Liver (tissue), 9 donors: ENCODE measurements around the gene TRIP12. TPM values are rescaled to one million over a fixed set of nuclear protein-coding genes. Genes with fewer than 3 reads are reported as not detected.

Source experiments
- DNase-seq: peaks from one replicate; pipeline ENCODE4 v3.0.0-alpha.2; 2017; ENCODE audit warnings: low spot score
- H3K27ac ChIP-seq, 2 donors: one replicate each; pipeline ENCODE4 v1.7.0; 2013; ENCODE audit warnings: inconsistent platforms in 2 of 2, low read length in 2 of 2, control low read depth in 1 of 2, low read depth in 1 of 2, mild to moderate bottlenecking in 1 of 2
- H3K27me3 ChIP-seq, 4 donors: one replicate each; pipeline versions ENCODE4 v1.6.1 to v1.7.0; 2013; ENCODE audit warnings: low read length in 3 of 4, inconsistent platforms in 1 of 4, mild to moderate bottlenecking in 1 of 4, moderate library complexity in 1 of 4; ENCODE audit not compliant: control insufficient read depth in 4 of 4, insufficient read depth in 4 of 4
- H3K36me3 ChIP-seq, 4 donors: one replicate each; pipeline versions ENCODE4 v1.6.1 to v1.7.0; 2013; ENCODE audit warnings: low read length in 3 of 4, mild to moderate bottlenecking in 3 of 4, low read depth in 1 of 4, moderate library complexity in 1 of 4; ENCODE audit not compliant: control insufficient read depth in 4 of 4, insufficient read depth in 3 of 4
- H3K4me1 ChIP-seq, 4 donors: one replicate each; pipeline versions ENCODE4 v1.6.1 to v1.7.0; 2013; ENCODE audit warnings: low read length in 3 of 4, mild to moderate bottlenecking in 3 of 4, moderate library complexity in 1 of 4; ENCODE audit not compliant: control insufficient read depth in 4 of 4, insufficient read depth in 4 of 4
- H3K4me3 ChIP-seq, 3 donors: one replicate each; pipeline versions ENCODE4 v1.6.1 to v1.7.0; 2013; ENCODE audit warnings: low read length in 3 of 3, control low read depth in 1 of 3, low read depth in 1 of 3, mild to moderate bottlenecking in 1 of 3
- H3K9ac ChIP-seq, 2 donors: one replicate each; pipeline ENCODE4 v1.7.0; 2013; ENCODE audit warnings: low read length in 2 of 2, mild to moderate bottlenecking in 2 of 2, moderate library complexity in 2 of 2, control low read depth in 1 of 2, low read depth in 1 of 2
- H3K9me3 ChIP-seq, 4 donors: one replicate each; pipeline versions ENCODE4 v1.6.1 to v1.7.0; 2013; ENCODE audit warnings: low read length in 3 of 4; ENCODE audit not compliant: control insufficient read depth in 4 of 4
- ATF3 ChIP-seq: IDR thresholded peaks from 2 replicates; pipeline ENCODE4 v1.6.1; 2016; ENCODE audit warnings: antibody characterized with exemption
- CTCF ChIP-seq: fragments of 150-350 bp; IDR thresholded peaks from 2 replicates; pipeline ENCODE4 v1.5.1; 2017; ENCODE audit warnings: improper control_type of control experiment, low read depth, low read length; ENCODE audit not compliant: missing input control
- EGR1 ChIP-seq, 2 donors: IDR thresholded peaks; 2 replicates each; pipeline ENCODE4 v1.6.1; 2016 to 2018; ENCODE audit warnings: antibody characterized with exemption in 2 of 2, low read depth in 2 of 2
- FOXA1 ChIP-seq: IDR thresholded peaks from 2 replicates; pipeline ENCODE4 v1.6.1; 2016; ENCODE audit warnings: antibody characterized with exemption
- FOXA2 ChIP-seq: IDR thresholded peaks from 2 replicates; pipeline ENCODE4 v1.6.1; 2016; ENCODE audit warnings: antibody characterized with exemption
- GABPA ChIP-seq, 2 donors: IDR thresholded peaks in 1 of 2; conservative IDR thresholded peaks in 1 of 2; 2 replicates each; pipeline ENCODE4 v1.6.1; 2016; ENCODE audit warnings: antibody characterized with exemption in 2 of 2, mild to moderate bottlenecking in 1 of 2, moderate library complexity in 1 of 2
- HNF4A ChIP-seq, 2 donors: conservative IDR thresholded peaks; 2 replicates each; pipeline ENCODE4 v1.6.1; 2016; ENCODE audit warnings: antibody characterized with exemption in 2 of 2, mild to moderate bottlenecking in 2 of 2
- HNF4G ChIP-seq: IDR thresholded peaks from 2 replicates; pipeline ENCODE4 v1.6.1; 2016; ENCODE audit warnings: antibody characterized with exemption
- JUND ChIP-seq, 2 donors: IDR thresholded peaks; 2 replicates each; pipeline ENCODE4 v1.6.1; 2016; ENCODE audit warnings: antibody characterized with exemption in 2 of 2
- NR2F2 ChIP-seq: IDR thresholded peaks from 2 replicates; pipeline ENCODE4 v1.6.1; 2016; ENCODE audit warnings: antibody characterized with exemption
- RAD21 ChIP-seq, 2 donors: IDR thresholded peaks; 2 replicates each; pipeline ENCODE4 v1.6.1; 2016; ENCODE audit warnings: antibody characterized with exemption in 2 of 2, mild to moderate bottlenecking in 2 of 2
- RXRA ChIP-seq, 2 donors: IDR thresholded peaks; 2 replicates each; pipeline ENCODE4 v1.6.1; 2017 to 2018; ENCODE audit warnings: antibody characterized with exemption in 2 of 2, mild to moderate bottlenecking in 1 of 2
- SP1 ChIP-seq: IDR thresholded peaks from 2 replicates; pipeline ENCODE4 v1.6.1; 2018; ENCODE audit warnings: antibody characterized with exemption, mild to moderate bottlenecking
- TAF1 ChIP-seq: conservative IDR thresholded peaks from 2 replicates; pipeline ENCODE4 v1.6.1; 2016; ENCODE audit warnings: antibody characterized with exemption, mild to moderate bottlenecking
- YY1 ChIP-seq: IDR thresholded peaks from 2 replicates; pipeline ENCODE4 v1.6.1; 2016; ENCODE audit warnings: antibody characterized with exemption, mild to moderate bottlenecking
- ZBTB33 ChIP-seq: IDR thresholded peaks from 2 replicates; pipeline ENCODE4 v1.6.1; 2016; ENCODE audit warnings: antibody characterized with exemption
- WGBS: extraction: QIAGEN DNeasy Blood & Tissue Kit; methylation state at CpG from one replicate; pipeline ENCODE4 v1.1.7; 2013; 5-methylcytosine and 5-hydroxymethylcytosine counted together
- polyA plus RNA-seq, 2 donors: library from polyadenylated mRNA; stranded (reverse) in 1 of 2; unstranded in 1 of 2; fragments of 200-250 nt in 1 of 2; fragments of >200 nt in 1 of 2; fragmentation: Nextera tagmentation in 1 of 2; extraction: Ambion mirVana in 1 of 2; gene quantifications; one replicate each; pipeline versions ENCODE4 v1.2.1 to v1.2.3, GENCODE V29; 2013 to 2015
- total RNA-seq, 2 donors: library from RNA; depleted of rRNA; stranded (reverse); fragments of >200 nt; gene quantifications; one replicate each; pipeline ENCODE4 v1.2.3, GENCODE V29; 2014
- TF ChIP-seq, protein P1 (sequence below): IDR thresholded peaks from 2 replicates; pipeline ENCODE4 v1.6.1; 2016; ENCODE audit warnings: antibody characterized with exemption, mild to moderate bottlenecking
- TF ChIP-seq, protein P2 (sequence below): IDR thresholded peaks from 2 replicates; pipeline ENCODE4 v1.6.1; 2016; ENCODE audit warnings: antibody characterized with exemption
- donor health status: healthy.
- donor health status: healthy.
- donor health status: healthy.
- donor health status: healthy.
- donor health status: healthy.

The TRIP12 gene
- total and polyA plus RNA-seq, 4 donors: 13.9 to 128 (median 67.4) TPM

GRCh38 chr2:229922449-229923386 lies 909 bp upstream of the TRIP12 start, which contains the start of gene FBXO36:
FBXO36 (plus strand) TSS chr2:229922503; CDS start chr2:229922514, 11 bp downstream.
- peak; percentile 95 for DNase-seq
- TF ChIP-seq FOXA2 (no peak), HNF4G (no peak), TAF1 (no peak), NR2F2 (peak; percentile 82), EGR1 (IDR thresholded peaks at IDR 0.05; ENCODE audit: low read depth in 2 of 2) (no peak), YY1 (peak; percentile 98), ZBTB33 (no peak), FOXA1 (no peak), ATF3 (no peak), GABPA (IDR thresholded peaks at IDR 0.05 in 1 of 2, conservative IDR thresholded peaks at IDR 0.05 in 1 of 2) (peak in 1 of 2 donors; percentile 57), RXRA (IDR thresholded peaks at IDR 0.05) (no peak), CTCF (no peak), JUND (IDR thresholded peaks at IDR 0.05) (no peak), HNF4A (conservative IDR thresholded peaks at IDR 0.05) (no peak), SP1 (no peak), RAD21 (IDR thresholded peaks at IDR 0.05) (no peak)
- TF ChIP-seq, protein P1, sequence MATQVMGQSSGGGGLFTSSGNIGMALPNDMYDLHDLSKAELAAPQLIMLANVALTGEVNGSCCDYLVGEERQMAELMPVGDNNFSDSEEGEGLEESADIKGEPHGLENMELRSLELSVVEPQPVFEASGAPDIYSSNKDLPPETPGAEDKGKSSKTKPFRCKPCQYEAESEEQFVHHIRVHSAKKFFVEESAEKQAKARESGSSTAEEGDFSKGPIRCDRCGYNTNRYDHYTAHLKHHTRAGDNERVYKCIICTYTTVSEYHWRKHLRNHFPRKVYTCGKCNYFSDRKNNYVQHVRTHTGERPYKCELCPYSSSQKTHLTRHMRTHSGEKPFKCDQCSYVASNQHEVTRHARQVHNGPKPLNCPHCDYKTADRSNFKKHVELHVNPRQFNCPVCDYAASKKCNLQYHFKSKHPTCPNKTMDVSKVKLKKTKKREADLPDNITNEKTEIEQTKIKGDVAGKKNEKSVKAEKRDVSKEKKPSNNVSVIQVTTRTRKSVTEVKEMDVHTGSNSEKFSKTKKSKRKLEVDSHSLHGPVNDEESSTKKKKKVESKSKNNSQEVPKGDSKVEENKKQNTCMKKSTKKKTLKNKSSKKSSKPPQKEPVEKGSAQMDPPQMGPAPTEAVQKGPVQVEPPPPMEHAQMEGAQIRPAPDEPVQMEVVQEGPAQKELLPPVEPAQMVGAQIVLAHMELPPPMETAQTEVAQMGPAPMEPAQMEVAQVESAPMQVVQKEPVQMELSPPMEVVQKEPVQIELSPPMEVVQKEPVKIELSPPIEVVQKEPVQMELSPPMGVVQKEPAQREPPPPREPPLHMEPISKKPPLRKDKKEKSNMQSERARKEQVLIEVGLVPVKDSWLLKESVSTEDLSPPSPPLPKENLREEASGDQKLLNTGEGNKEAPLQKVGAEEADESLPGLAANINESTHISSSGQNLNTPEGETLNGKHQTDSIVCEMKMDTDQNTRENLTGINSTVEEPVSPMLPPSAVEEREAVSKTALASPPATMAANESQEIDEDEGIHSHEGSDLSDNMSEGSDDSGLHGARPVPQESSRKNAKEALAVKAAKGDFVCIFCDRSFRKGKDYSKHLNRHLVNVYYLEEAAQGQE: no peak
- TF ChIP-seq, protein P2, sequence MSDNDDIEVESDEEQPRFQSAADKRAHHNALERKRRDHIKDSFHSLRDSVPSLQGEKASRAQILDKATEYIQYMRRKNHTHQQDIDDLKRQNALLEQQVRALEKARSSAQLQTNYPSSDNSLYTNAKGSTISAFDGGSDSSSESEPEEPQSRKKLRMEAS: peak; percentile 5
- Histone ChIP-seq H3K4me3 (peak within 1 kb of the TSS; percentile 85 to 96 (median 91)), H3K27me3 (no peaks in the 10 kb centered on the region), H3K9me3 (no peaks in the 10 kb centered on the region), H3K4me1 (peaks cover 0 to 26% (median 15%) of the 10 kb centered on the region in 4 donors), H3K27ac (peak within 1 kb of the TSS; percentile 87 to 91), H3K9ac (peak within 1 kb of the TSS; percentile 87 to 93), H3K36me3 (peaks cover 0 to 5% (median 1%) of the 10 kb centered on the region in 4 donors)
- WGBS: 1% methylated on average over 61 of the region's 61 CpGs
